ENCODE data around the gene COPZ2. TPM values are rescaled to one million over a fixed set of nuclear protein-coding genes. Genes with fewer than 3 reads are reported as not detected.
A peak's percentile ranks its signal among the peaks of the same experiment; 100 is the strongest.

The COPZ2 gene
- total RNA-seq, 4 donors from 2014 or later = 54.1 to 103 (median 76.9) TPM

DNA sequence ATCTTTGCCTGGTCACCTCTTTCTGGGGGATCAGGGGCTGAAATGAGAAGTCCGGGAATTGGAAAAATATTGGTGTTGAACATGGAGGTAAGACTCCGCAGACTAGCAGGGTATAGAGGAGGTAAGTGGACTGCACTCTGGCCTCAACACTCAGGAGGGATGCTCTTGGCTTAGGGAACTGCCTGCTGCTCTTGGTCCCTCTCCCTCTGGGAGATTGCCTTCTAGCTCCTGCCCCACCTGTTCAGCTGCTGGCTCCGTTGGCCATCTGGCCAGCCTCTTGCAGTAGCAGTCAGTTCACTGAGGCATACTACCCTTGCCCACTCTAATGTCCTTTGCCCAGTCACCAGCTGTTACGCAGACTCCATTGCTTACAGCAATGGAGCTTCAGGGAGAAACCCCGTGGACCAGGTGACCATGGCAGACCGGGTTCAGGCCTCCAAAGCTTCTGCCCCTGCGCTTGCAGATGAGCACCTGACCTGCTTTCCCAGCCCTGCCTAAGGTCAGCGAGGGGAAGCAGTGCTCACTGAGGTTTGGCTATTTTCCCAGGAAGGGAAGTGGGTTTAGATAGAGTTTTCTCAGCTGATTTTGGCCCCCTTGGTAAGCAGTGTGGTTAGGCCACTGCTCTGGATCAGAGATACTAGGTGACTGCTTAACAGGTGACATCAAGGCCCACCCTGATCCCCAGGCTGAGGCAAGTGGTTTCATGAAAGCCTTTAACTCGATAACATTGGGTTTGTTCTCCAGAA lies 54.8 kb downstream of the COPZ2 start:
- TF ChIP-seq CTCF (IDR thresholded peaks at IDR 0.05; ENCODE audit: low read depth) = no peak

- TF ChIP-seq CTCF (IDR thresholded peaks at IDR 0.05; ENCODE audit: low read depth) = no peak
Measured at GRCh38 chr17:47982091-47982617, 55.4 kb downstream of the COPZ2 start.

GRCh38 chr17:47981462-47981861 lies 56.1 kb downstream of the COPZ2 start:
- no peak for TF ChIP-seq CTCF (IDR thresholded peaks at IDR 0.05; ENCODE audit: low read depth)

DNA sequence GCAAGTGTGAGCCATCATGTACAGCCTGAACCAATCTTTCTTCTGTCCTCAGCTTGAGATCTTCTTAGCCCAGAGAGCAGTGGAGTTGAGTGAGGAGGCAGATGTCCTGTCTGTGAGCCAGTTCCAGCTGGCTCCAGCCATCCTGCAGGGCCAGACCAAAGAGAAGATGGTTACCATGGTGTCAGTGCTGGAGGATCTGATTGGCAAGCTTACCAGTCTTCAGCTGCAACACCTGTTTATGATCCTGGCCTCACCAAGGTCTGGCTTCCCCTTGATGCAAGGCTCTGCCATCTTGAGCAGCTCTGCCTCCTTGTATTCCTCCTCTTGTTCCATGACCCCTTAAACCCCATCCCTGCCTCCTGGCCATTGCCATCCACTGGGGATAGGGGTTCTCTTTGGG lies 57.1 kb downstream of the COPZ2 start:
- no peak for TF ChIP-seq CTCF (IDR thresholded peaks at IDR 0.05; ENCODE audit: low read depth)

- no peak for TF ChIP-seq CTCF (IDR thresholded peaks at IDR 0.05; ENCODE audit: low read depth)
Measured at GRCh38 chr17:47978324-47978723, 59.3 kb downstream of the COPZ2 start.

Small RNA genes lying within 50 kb of the gene (small RNA-seq; reads per million reads assigned to genes)
- not detected for gene AC004477.2
- gene MIR152 = 219 reads per million, percentile 98 among the genes with 10 or more reads in this experiment

Other genes starting within 250 kb of the COPZ2 start
- gene OSBPL7, start 216.0 kb downstream of the COPZ2 start, total RNA-seq = 1 to 10 TPM; 2.2 to 4.1 (median 2.5) TPM
- gene MRPL10, start 206.3 kb downstream of the COPZ2 start, total RNA-seq = 10 to 100 TPM; 29.3 to 54.3 (median 34.1) TPM
- gene LRRC46, start 206.1 kb downstream of the COPZ2 start, total RNA-seq = under 1 TPM in 1 of 4 donors, not detected in 3; 0.66 TPM
- 100 to 1,000 TPM in 2 of 4 donors, 10 to 100 TPM in 2; 32.8 to 194 (median 79.8) TPM for gene SCRN2, start 196.5 kb downstream of the COPZ2 start, total RNA-seq
- 1 to 10 TPM in 1 of 4 donors, under 1 TPM in 2, not detected in 1; 0.16 to 1.3 (median 0.17) TPM for gene SP6, start 186.6 kb downstream of the COPZ2 start, total RNA-seq
- 1 to 10 TPM; 2.2 to 9.2 (median 5.9) TPM for gene SP2, start 141.6 kb downstream of the COPZ2 start, total RNA-seq
- gene PNPO, start 96.2 kb downstream of the COPZ2 start, total RNA-seq = 10 to 100 TPM; 22.9 to 34.7 (median 27.4) TPM
- gene PRR15L, start 79.9 kb downstream of the COPZ2 start, total RNA-seq = under 1 TPM in 1 of 4 donors, not detected in 3; 0.49 TPM
- 100 to 1,000 TPM in 3 of 4 donors, 10 to 100 TPM in 1; 77.8 to 148 (median 136) TPM for gene CDK5RAP3, start 66.7 kb downstream of the COPZ2 start, total RNA-seq
- 100 to 1,000 TPM; 176 to 405 (median 216) TPM for gene NFE2L1, start 10.6 kb upstream of the COPZ2 start, total RNA-seq
- 10 to 100 TPM; 21.1 to 32.8 (median 27.9) TPM for gene CBX1, start 63.7 kb upstream of the COPZ2 start, total RNA-seq
- 10 to 100 TPM; 11.9 to 30.9 (median 15.2) TPM for gene SNX11, start 70.0 kb upstream of the COPZ2 start, total RNA-seq

Data from subcutaneous adipose tissue (tissue), 4 donors.